Ovary (tissue), 3 donors: ENCODE results near the gene IL36B.

ENCODE experiments used
- CTCF ChIP-seq, 3 donors: fragments of 450-650 bp in 2 of 3; fragments of 200-600 bp in 1 of 3; IDR thresholded peaks; one replicate each; pipeline versions ENCODE4 v1.5.1 to v1.8.0; 2016 to 2022; ENCODE audit warnings: antibody characterized with exemption in 3 of 3, mild to moderate bottlenecking in 1 of 3
- POLR2A ChIP-seq: fragments of 450-650 bp; IDR thresholded peaks from one replicate; pipeline ENCODE4 v1.6.1; 2017; ENCODE audit warnings: antibody characterized with exemption, mild to moderate bottlenecking, moderate library complexity
- donor health status: DM: no; HTN: no; CAD: no.

- TF ChIP-seq POLR2A (no peak), CTCF (IDR thresholded peaks at IDR 0.05) (no peak)
These were observed 20.7 kb upstream of the IL36B start for GRCh38 chr2:113073325-113073834.
